ENCODE results near the gene HP1BP3. TPM values are rescaled to one million over a fixed set of nuclear protein-coding genes. Genes with fewer than 3 reads are reported as not detected.

HP1BP3 gene
- total and polyA plus RNA-seq, 2 experiments from 2014 or later: 89.1 to 112 TPM

DNA sequence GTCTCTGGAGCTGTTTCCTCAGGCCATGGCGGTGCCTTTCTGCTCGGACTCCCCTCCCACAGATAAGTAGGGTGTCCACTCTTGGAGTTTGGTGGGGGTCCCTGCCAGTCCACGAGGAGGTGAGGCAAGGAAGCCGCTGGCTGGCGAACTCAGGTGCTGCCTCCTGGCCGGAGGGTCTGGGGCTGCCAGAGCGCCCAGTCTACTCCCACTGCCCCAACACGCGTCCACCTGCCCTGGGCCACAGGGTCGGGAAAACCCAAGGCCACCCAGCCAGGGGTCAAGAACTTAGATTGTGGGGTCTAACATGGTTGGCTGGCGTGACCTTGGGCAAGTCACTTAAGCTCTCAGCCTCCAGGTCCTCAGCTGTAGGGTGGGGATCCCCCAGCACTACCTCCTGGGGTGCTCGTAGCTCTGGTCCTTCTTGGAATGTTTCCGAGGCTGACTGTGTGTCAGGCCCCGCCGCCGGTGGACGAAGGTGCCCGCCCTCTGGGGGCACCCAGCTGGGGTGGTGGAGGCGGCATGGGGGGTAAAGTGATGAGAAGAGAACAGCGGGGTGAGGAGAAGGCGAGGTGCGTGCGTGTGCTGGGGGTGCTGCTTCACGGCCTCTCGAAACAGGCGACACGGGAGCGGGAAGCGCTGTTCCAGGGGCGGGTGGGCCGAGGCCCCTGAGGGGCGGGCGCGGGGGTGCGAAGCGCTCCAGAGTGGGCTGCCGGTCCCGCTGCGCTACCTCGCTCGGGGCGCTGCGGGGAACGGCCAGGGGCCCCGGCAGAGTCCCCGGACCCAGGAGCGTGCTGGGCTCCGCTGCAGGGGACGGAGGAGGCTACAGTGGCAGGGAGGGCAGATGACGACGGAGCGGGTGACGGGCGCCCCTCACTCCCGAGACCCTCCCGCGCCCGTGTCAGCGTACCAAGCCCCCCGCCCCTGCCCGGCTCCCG, 55.8 kb downstream of the HP1BP3 start:
- peak overlapping the region; percentile 75 for H3K4me3 Mint-ChIP-seq
- no peaks in the 10 kb centered on the region for H3K9me2 ChIP-seq (ENCODE audit: insufficient read depth)
- no peaks in the 10 kb centered on the region for H3K36me3 ChIP-seq (ENCODE audit: insufficient read depth)
- H3K27ac ChIP-seq (ENCODE audit: low read depth): no peak overlapping the region
- H3K27me3 Mint-ChIP-seq (ENCODE audit: insufficient read depth, low read depth, poor library complexity): peaks cover 39% of the 10 kb centered on the region
- peaks cover 28% of the 10 kb centered on the region for H3K4me1 Mint-ChIP-seq
- TF ChIP-seq ZNF114 (CRISPR knock-in tag; IDR thresholded peaks at IDR 0.05) (no peak), CREB1 (CRISPR knock-in tag; IDR thresholded peaks at IDR 0.05; ENCODE audit: low read depth) (no peak)
- TF ChIP-seq, protein P1, sequence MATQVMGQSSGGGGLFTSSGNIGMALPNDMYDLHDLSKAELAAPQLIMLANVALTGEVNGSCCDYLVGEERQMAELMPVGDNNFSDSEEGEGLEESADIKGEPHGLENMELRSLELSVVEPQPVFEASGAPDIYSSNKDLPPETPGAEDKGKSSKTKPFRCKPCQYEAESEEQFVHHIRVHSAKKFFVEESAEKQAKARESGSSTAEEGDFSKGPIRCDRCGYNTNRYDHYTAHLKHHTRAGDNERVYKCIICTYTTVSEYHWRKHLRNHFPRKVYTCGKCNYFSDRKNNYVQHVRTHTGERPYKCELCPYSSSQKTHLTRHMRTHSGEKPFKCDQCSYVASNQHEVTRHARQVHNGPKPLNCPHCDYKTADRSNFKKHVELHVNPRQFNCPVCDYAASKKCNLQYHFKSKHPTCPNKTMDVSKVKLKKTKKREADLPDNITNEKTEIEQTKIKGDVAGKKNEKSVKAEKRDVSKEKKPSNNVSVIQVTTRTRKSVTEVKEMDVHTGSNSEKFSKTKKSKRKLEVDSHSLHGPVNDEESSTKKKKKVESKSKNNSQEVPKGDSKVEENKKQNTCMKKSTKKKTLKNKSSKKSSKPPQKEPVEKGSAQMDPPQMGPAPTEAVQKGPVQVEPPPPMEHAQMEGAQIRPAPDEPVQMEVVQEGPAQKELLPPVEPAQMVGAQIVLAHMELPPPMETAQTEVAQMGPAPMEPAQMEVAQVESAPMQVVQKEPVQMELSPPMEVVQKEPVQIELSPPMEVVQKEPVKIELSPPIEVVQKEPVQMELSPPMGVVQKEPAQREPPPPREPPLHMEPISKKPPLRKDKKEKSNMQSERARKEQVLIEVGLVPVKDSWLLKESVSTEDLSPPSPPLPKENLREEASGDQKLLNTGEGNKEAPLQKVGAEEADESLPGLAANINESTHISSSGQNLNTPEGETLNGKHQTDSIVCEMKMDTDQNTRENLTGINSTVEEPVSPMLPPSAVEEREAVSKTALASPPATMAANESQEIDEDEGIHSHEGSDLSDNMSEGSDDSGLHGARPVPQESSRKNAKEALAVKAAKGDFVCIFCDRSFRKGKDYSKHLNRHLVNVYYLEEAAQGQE (IDR thresholded peaks at IDR 0.05; ENCODE audit: unreplicated experiment): no peak
- H3K4me3 ChIP-seq: peak overlapping the region; percentile 87
- H3K79me2 ChIP-seq (replicated peaks; ENCODE audit: insufficient read depth): no peaks in the 10 kb centered on the region
- H3K4me2 ChIP-seq: peak overlapping the region; percentile 94
- no peak for DNase-seq (ENCODE audit: low spot score)
- H4K20me1 ChIP-seq (replicated peaks; ENCODE audit: insufficient read depth): no peaks in the 10 kb centered on the region; the same call in 1 of the 2 replicates
- no peak overlapping the region for H3K27ac Mint-ChIP-seq
- H3K4me1 ChIP-seq (ENCODE audit: insufficient read depth): peaks cover 42% of the 10 kb centered on the region
- H2AFZ ChIP-seq: no peak overlapping the region
- H3F3A ChIP-seq (replicated peaks; ENCODE audit: low read depth): peaks cover 16% of the 10 kb centered on the region; the same call in 1 of the 2 replicates
- no peak for ATAC-seq
- H3K9me3 Mint-ChIP-seq: no peaks in the 10 kb centered on the region
- peaks cover 41% of the 10 kb centered on the region for H3K27me3 ChIP-seq (ENCODE audit: insufficient read depth)
- H3K36me3 Mint-ChIP-seq (ENCODE audit: low read depth): no peaks in the 10 kb centered on the region

DNA sequence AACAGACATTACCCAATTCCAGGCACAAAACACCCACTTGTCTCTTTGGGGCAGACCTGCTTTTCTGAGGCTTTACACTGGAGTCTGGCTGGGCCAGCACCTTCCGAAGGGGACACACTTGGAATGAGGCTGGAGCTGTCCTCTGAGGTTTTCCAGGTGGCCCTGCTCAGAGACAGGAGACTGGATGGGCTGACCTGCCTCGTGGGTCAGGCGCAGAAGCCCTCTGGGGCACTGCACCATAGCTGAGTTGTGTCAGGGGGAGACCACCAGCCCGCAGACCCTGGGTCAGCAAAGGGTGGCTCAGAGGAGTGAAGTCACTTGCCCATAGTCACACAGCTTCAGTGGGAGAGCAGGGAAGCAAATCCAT, 56.4 kb downstream of the HP1BP3 start:
- Mint-ChIP-seq H3K27ac (no peak overlapping the region), H3K27me3 (ENCODE audit: insufficient read depth, low read depth, poor library complexity) (peaks cover 39% of the 10 kb centered on the region), H3K9me3 (no peaks in the 10 kb centered on the region), H3K36me3 (ENCODE audit: low read depth) (no peaks in the 10 kb centered on the region), H3K4me1 (peaks cover 28% of the 10 kb centered on the region), H3K4me3 (peak overlapping the region; percentile 75)
- H3K36me3 ChIP-seq (ENCODE audit: insufficient read depth): no peaks in the 10 kb centered on the region
- ATAC-seq: no peak
- H3K9me2 ChIP-seq (ENCODE audit: insufficient read depth): no peaks in the 10 kb centered on the region
- H3K79me2 ChIP-seq (replicated peaks; ENCODE audit: insufficient read depth): no peaks in the 10 kb centered on the region
- H3K27ac ChIP-seq (ENCODE audit: low read depth): no peak overlapping the region
- H3F3A ChIP-seq (replicated peaks; ENCODE audit: low read depth): peaks cover 16% of the 10 kb centered on the region; the same call in 1 of the 2 replicates
- peaks cover 41% of the 10 kb centered on the region for H3K27me3 ChIP-seq (ENCODE audit: insufficient read depth)
- H3K4me2 ChIP-seq: peak overlapping the region; percentile 94
- H2AFZ ChIP-seq: no peak overlapping the region
- no peak for DNase-seq (ENCODE audit: low spot score)
- H3K4me1 ChIP-seq (ENCODE audit: insufficient read depth): peaks cover 42% of the 10 kb centered on the region
- H3K4me3 ChIP-seq: peak overlapping the region; percentile 87; the same call in 1 of the 2 replicates
- no peaks in the 10 kb centered on the region; the same call in 1 of the 2 replicates for H4K20me1 ChIP-seq (replicated peaks; ENCODE audit: insufficient read depth)
- no peak for TF ChIP-seq CREB1 (CRISPR knock-in tag; IDR thresholded peaks at IDR 0.05; ENCODE audit: low read depth)
- TF ChIP-seq CTCF (conservative IDR thresholded peaks at IDR 0.05; ENCODE audit: low read depth in 2 of 2): no peak
- TF ChIP-seq JUNB (IDR thresholded peaks at IDR 0.05; ENCODE audit: unreplicated experiment): no peak
- no peak for TF ChIP-seq ZNF114 (CRISPR knock-in tag; IDR thresholded peaks at IDR 0.05)
- no peak for TF ChIP-seq ZNF331 (CRISPR knock-in tag; IDR thresholded peaks at IDR 0.05; ENCODE audit: low read depth)
- TF ChIP-seq, protein P1 (IDR thresholded peaks at IDR 0.05; ENCODE audit: unreplicated experiment): no peak
- no peak for TF ChIP-seq POLR2AphosphoS5 (IDR thresholded peaks at IDR 0.05; ENCODE audit: low read depth)
- TF ChIP-seq EZH2phosphoT487 (IDR thresholded peaks at IDR 0.05; ENCODE audit: unreplicated experiment): no peak
